SIG-M5 treated with dmso at 0.1 percent for 504 hours (cell line): ENCODE data around the gene IPP.
"Not testable (repeated sequence)": the region's sequence is repeated elsewhere in the genome, so short reads cannot be mapped to it uniquely, and the experiment has no call there.

Experiments
- DNase-seq: peaks from one replicate; lab custom pipeline; 2025; ENCODE audit not compliant: unreplicated experiment; lab: John Stamatoyannopoulos, UW

Gene IPP

DNA sequence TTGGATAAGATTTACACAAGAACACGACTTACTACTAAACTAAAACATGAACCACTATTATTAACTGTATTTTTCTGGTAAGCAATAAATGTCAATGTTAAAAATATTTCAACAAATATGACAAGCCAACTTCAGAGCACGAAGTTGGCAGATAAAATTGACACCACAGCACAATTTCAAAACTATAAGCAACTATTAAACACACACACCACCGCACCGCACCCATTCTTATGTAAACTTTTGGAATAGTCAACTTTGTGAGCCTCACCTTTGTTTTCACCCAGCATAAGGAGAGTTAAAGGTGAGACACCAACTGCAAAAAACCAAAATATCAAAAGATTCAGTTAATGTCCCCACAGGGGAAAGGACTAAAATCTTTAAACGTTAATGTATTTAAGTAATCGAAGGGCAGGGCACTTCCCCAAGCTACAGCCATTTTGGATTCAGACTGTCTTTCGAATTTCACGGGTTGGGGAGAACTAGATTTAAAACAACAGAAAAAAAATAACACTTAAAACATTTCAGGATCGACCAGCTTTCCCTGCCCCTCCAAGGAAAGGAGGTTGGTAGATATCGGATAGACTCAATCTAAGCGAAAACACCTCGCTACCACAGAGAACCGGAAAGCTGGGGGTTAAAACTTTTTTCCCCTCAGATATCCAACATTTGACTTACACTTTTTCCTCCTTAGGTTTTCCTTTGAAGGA, 65.0 kb downstream of the IPP start:
- DNase-seq: peak; percentile 34

DNA sequence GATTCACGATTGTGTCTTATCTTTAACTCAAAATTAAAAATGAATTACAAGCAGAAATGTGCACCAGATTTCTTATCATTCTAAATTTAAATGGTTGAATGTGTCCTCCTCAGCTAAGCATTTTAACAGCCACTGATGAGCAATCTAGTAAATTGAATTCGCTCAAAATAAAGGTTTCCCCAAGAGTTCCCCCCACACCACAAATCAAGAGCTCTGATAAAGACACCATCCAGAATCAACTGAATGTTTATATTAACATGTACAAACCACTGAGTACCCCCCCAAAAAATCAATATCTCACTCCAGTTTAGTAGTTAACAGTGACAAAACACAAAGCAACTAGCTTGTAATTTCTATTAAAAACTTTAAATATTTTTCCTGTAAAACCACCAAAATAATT, 66.1 kb downstream of the IPP start:
- no peak for DNase-seq

DNA sequence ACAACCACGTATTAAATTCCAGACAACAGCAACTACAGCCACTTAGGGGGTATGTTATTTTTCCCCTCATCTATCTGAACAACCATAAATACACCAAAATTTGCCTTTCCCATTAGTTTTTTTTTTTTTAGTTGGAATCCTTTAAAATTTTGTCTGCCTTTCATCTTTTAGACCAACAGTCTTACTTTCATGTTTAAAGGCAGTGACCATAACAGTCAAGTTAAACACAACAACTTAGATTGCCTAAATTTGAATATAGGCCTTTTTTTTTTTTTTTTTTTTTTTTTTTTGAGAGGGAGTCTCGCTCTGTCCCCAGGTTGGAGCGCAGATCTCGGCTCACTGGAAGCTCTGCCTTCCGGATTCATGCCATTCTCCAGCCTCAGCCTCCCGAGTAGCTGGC, 67.5 kb downstream of the IPP start:
- DNase-seq: no peak

DNA sequence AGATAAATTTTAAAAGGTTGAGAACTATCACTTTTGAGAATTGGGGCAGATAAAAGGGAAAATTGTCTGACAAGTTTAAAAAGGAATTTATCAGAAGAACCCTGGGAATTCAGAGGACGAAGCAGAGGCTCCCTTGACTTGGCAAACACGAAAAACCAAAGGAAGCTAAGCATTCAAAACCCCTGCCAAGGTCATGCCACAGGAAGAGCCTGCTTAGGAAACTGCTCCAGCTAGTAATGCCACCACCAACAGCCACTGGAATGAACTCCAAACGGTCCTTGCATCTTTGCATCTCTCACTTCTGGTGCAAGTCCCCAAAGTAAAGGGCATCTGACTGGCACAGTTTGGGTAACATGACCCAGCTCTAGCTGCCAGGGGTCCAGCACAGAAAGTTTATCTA, 71.3 kb downstream of the IPP start:
- no peak for DNase-seq

DNA sequence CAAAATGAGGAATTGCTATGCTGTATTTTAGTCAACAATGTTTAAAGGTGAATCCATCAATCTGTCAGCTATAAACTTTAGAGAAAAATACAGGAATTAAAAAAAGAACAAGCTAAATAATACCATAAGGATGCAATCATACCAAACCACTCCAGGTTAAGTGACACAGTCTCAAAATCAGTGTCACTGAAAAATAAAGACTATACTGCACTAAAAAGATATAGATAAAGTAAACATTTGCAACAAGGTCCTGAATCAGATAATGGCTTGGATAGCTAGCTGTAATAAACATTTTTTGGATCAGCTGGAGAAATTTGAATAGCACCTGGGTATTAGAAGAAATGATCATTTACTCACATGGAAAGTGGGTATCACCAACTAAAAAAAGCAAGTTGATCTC, 72.0 kb downstream of the IPP start:
- DNase-seq: no peak

DNA sequence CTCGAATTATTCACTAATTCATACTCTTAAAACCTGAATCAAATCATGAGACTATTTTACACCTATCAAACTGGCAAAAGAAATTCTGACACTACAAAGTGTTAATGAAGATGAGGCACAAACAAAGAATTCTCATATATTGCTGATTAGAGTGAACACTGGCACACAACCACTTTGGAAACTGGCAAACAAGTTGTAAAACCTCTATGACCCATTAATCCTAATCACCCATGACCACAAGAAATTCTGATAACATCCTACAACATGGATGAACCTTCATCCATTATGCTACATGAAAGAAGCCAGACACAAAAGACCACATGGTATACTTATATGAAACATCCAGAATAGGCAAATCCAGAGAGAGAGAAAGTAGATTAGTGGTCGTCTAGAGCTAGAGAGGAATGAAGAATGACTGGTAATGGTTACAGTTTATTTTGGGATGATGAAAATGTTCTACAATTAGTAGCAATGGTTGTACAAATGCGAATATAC, 72.7 kb downstream of the IPP start:
- no peak for DNase-seq

DNA sequence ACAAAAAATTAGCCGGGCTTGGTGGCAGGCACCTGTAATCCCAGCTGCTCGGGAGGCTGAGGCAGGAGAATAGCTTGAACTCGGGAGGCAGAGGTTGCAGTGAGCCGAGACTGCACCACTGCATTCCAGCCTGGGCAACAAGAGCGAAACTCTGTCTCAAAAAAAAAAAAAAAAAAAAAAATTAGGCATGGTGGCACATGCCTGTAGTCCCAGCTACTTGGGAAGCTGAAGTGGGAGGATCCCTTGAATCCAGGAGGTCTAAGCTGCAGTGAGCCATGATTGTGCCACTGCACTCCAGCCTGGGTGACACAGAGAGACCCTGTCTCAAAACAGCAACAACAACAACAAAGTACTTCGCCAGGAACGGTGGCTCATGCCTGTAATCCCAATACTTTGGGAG, 73.9 kb downstream of the IPP start:
- not testable (repeated sequence) for DNase-seq

DNA sequence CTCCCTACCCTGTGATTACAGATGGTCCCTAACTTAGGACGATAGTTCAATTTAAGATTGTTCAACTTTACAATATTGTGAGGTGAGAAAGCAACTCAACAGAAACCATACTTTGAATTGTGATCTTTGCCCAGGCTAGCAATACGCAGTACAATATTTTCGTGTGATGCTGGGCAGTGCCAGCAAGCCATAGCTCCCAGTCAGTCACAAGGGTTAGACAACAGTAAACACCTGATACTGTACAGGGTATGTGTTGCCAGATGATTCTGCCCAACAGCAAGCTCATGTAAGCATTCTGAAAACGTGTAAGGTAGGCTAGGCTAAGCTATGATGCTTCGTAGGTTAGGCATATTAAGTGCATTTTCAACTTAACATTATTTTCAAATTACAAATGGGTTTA, 76.0 kb downstream of the IPP start:
- no peak for DNase-seq

DNA sequence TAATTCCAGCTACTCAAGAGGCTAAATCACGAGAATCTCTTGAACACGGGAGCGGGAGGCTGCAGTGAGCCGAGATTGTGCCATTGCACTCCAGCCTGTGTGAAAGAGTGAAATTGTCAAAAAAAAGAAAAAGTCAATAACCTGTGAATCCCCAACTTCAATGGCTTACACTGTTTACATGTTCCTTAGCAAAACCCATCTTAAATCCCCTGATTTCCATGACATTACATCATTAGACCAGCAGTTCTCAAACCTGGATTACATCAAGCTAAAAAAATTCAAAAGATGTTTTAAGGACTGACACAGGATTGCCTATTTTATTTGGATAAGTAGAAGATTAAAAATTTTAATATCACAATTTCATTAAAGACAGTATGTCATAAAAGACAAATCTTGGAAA, 76.5 kb downstream of the IPP start:
- no peak for DNase-seq

DNA sequence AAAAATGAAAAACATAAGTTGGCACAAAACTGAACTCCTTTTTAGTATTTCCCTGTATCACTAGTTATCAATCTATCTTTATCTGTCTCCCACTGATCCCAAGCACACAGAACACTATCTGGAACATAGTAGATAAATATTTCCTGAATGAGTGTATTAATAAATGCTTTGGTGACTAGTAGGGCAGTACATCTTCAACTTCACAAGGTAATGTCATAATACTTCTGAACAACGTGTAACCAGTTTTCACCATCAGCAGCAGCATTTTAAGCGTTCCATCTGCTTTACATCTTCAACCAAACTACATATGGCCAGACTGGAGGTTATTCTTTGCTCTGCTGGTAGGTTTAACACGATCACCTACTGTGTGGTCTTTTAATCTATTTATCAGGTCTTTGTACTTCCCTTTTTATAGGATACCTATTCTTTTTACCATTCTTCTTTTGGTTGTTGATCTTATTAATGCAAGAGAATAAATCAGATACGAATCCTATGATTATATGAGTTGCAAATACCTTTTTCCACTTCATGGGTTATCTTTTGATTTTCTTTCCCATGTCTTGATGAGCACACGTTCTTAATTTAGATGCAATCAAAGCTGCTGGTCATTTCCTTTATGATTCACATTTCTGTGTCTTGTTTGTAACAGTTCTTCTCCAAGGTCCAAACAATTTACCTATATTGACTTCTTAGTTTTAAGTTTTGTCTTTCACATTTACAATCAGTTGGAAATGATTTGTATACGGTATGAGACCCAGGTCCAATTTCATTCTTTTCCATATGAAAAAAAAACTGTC, 80.4 kb downstream of the IPP start:
- no peak for DNase-seq

DNA sequence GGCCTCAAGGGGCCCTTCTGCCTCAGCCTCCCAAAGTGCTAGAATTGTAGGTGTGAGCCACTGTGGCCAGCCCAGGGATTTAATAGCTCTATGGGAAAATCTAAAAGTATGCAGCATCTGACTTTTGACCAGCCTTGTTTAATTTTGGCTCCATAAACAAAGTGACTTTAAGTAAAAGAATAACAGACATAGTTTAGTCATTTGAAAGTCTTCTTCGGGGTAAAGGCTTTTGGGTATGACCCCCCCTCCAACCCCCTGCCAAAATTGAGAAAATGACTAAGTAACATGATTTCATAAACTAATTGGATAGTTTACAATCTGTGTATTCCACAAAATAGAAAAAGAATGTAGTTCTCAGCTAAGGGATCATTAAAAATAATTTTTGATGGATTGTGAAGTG, 81.1 kb downstream of the IPP start:
- no peak for DNase-seq

DNA sequence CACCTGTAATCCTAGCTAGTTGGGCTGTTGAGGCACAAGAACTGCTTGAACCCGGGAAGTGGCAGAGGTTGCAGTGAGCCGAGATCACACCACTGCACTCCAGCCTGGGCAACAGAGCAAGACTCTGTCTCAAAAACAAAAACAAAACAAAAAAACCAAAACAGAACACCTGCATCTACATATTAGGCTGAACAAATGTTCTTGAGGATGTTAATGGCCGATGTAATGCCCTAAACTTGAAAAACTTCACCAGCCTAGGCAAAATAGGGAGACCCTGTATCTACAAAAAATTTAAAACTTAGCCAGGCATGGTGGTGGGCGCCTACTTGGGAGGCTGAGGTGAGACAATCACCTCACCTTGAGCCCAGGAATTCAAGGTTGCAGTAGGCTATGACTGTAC, 81.9 kb downstream of the IPP start:
- no peak for DNase-seq

DNA sequence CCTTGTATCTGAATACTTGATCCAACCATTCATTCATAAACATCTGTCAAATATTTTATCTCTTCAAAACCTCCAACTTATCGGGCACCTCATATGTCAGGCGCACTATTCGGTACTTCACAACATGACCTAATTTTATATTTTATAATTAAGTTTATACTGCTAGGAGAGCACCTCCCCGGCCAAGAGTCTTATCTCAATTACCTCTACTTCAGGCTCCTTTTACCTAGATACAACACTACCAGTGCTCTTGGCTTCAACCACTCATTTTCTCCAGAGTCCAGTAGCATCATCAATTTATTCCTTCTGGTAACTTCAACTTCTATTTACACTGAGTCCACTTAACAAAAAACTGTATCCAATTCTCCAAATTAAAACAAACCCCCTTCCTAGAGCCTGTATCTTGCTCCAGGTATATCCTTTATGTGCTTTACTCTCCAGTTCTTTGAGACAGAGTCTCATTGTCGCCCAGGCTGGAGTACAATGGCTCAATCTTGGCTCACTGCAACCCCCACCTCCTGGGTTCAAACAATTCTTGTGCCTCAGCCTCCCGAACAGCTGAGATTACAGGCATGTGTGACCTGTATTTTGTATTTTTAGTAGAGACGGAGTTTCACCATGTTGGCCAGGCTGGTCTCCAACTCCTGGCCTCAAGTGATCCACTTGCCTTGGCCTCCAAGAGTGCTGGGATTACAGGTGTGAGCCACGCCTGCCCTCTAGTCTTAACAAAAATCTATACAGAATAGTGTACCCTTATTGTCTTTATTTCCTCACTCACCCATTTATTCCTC, 82.9 kb downstream of the IPP start:
- no peak for DNase-seq

DNA sequence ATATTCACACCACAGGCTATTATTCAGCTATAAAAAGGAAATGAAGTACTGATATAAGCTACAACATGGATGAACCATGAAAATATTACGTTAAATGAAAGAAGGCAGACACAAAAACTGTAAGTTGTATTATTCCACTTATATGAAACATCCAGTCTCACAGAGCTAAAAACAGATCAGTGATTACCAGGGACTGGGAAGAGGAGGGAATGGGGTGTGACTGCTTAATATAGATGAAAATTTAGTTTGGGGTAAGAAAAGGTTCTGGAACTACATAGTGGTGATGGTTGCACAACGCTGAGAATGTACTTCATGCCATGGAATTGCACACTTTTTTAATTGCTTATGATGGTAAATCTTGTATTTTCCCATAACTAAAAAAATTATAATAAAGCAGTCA, 83.6 kb downstream of the IPP start:
- no peak for DNase-seq

DNA sequence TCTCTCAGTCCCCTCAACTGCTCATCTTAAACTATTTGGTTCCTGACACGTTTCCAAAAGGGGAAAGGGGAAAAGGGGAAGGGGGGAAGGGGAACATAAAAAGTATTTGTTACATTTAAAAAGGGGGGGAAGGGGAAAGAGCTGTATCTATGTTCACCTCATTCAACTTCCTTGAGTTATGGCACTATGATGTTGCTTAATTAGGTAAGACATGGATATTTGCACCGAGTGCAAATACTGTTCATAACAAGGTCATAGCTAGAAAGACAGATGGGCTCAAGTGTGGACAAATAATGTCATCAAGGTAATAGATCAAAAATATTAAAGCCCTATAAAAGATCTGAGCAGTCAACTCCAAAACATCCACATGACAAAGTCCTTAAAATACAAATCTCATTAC, 90.1 kb downstream of the IPP start:
- DNase-seq: no peak

DNA sequence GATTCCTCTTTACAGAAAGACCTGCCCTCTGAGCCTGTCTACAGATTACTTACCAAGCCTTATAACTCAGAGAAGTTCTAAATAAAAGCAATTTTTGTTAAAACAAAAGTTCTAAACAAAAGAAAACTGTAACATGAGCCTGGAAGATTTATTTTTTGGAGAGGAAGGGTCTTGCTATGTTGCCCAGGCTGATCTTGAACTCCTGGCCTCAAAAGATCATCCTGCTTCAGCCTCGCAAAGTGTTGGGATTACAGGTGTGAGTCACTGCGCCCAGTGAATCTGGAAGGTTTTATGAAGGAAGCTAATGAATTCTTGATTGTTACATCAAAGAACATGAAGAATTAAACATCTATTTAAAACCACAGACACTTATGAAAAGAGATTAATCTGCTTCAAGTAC, 91.2 kb downstream of the IPP start:
- no peak for DNase-seq

DNA sequence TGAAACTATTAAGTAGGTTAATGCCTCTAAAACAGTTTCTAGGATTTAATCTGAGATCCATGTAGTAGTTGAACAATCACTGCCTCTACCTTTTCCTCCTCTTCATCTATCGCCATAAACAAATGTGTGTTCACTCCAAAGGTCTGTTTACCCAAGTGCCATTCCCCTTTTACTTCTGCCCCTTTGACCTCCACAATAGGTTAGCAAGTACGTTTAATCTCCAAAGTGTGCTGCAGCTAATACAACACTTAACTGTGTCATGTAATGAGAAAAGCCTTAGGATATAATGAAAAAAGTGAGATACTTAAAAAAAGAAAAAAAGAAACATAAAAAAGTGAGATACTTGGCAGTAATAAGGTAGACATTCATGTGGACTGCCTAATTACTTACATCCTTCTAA, 92.3 kb downstream of the IPP start:
- DNase-seq: no peak

DNA sequence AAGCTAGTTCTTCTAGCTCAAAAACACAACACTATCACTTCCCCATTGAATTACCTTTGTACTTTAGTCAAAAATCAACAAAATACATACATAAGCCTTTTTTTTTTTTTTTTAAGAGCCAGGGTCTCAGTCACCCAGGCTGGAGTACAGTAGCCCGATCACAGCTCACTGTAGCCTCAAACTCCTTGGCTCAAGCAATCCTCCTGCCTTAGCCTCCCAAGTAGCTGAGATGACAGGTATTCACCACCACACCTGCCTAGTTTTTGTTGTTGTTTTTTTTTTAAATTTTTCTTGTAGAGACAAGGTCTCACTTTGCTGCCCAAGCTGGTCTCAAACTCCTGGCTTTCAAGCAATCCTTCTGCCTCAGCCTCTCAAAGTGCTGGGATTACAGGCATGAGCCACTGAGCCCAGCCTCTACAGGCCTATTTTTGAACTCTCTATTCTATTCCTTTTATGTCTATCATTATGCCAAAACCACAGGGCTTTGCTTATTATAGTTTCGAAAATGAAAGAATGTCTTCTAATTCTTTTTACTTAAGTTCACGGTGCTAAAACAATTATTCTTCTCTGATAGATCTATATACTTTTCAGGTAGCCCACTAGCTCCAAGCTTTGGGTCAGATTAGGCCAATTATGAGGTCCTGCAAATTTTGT, 93.8 kb downstream of the IPP start:
- no peak for DNase-seq

DNA sequence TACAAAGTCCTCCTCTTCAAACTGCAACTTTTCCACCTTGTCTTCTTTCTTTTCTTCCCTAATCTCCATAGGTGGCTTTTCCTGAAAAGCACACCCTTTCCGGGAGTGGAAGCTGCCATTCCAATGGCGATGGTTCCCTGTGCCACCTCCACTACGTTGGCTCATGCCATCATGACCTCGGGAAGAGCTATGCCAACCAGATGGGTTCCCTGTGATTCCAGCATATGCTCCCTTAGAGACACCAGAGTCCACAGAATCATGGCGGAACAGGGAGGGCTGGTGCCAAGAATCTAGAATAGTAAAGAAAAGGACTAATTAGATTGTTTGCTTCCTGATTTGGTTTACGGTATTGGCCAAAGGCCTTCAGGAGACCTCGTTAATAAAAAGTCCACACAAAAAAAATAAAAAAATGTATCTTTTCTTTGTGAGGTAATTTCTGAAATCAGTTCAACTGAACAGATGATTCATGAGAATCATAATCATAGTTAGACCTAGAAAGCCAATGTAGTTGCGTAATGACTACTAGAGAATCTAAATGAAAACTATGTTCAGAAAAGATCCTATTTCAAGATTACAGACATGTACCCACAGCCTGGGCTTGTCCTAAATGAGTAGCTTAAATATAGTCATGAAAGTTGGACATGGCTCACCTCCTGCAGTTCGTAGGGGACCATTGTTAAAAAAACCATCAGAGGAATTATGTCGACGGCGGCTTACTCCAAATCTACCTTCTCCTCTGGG, 95.7 kb downstream of the IPP start:
- no peak for DNase-seq
